GM19452 (cell line): ENCODE results near the gene RAD18.
A peak's percentile ranks its signal among the peaks of the same experiment; 100 is the strongest.

Source experiments
- ATAC-seq: cut with Tn5 transposase; IDR thresholded peaks from one replicate; pipeline ENCODE4 v1.9.1; 2021; ENCODE audit not compliant: unreplicated experiment

The RAD18 gene

DNA sequence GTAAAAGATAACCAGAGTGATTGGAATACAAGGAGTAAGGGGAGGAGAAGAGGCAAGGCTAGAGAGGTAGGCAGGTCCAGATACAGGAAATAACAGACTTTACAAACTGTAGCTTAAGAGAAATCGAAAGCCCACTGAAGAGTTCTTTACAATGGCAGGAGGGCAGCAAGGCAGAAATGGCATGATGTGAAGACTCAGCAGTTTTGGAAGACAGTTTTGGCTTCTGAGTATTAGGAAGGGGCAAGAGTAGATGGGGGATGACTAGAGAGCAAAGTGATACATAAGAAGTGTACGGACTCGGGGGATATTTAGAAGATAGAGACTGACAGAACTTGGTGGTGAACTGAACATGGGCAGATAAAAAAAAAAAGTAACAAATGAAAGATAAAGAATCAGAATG, 54.1 kb downstream of the RAD18 start:
- ATAC-seq, result no peak

DNA sequence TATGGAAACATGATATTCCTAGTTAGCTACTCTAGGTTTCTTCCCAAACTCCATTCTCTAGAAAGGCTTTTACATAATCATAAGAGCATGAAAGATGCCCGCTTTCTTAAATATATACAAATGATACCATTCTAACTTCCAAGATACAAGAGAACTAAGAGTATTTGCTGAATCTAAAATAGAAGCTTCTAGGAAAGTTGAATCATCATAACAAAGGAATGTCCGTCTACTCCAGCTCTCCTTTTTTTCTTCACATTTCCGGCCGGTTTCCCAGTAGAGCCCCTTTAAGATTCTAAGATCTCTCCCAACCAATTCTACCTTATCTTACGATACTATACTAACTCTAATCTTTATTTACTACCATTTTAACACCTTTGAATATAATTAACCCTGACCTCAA, 60.1 kb downstream of the RAD18 start:
- no peak for ATAC-seq

- ATAC-seq, result no peak
Observed at GRCh38 chr3:8900869-8901268, 62.4 kb downstream of the RAD18 start.

DNA sequence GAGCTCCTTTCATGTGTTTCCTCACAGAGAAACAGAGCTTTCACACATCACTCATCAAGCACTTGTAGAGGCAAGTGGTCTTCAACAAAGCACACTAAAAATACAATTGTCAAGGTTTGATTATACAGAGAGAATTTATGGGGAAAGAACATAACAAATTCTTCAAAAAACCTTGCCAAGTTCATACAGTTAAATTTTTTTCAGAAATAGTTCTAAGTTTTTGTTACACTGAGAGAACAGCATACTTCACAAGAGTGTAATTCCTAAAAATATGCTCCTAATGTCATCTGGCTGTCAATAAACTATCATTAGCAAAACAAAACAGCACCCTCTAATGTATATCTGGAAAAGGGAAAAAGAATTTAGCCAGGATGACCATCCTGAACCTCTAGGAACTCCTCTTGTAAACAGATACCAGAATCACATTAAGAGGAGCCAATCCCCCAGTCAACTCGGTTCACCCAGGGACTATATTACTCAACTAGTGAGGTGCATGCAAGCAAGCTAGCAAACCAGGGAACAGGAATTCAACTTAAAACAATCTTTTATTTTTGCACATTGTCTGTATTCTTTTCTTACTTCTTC, 63.3 kb downstream of the RAD18 start:
- ATAC-seq, result no peak

DNA sequence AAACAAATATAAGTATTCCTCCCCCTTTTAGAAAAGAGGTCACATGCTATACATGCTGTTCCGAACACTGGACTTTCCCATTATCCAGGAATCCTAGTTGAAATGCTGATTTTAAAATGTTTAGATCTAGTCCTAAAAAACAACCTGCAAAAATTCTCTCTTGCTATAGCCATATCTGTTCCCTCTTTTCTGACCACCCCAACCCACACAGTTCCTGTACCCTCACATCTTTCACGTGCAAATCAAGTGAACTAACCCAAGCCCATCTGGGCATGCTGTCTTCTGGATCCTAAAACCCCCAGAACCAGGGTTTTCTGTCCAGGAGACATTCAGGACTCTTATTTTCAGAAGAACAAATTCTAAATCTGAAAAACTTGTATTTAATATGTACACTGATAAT, 67.4 kb downstream of the RAD18 start:
- ATAC-seq, result no peak

- ATAC-seq, result no peak
Observed at GRCh38 chr3:8893001-8893400, 70.3 kb downstream of the RAD18 start.

DNA sequence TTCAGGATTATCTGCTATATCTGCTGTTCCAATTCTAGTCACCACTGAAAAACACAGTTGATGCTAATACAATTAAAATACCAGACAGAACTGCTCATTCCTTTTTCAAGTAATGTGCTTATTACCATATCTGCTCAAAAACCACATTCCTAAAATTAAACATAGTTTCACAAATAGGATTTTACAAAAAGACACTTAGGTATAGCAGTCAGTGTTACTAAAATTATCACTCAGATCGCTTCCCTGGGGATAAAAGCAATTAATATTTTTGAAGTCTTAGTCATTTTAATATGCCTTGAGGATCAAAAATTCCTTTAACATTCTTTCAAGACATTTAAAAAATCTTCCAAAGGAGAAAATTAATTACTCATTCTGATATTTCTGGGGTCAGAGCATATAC, 71.5 kb downstream of the RAD18 start:
- ATAC-seq, result no peak

GRCh38 chr3:8891303-8891702, 72.0 kb downstream of the RAD18 start:
- no peak for ATAC-seq

- no peak for ATAC-seq
Observed at GRCh38 chr3:8888301-8888915, 74.9 kb downstream of the RAD18 start.

DNA sequence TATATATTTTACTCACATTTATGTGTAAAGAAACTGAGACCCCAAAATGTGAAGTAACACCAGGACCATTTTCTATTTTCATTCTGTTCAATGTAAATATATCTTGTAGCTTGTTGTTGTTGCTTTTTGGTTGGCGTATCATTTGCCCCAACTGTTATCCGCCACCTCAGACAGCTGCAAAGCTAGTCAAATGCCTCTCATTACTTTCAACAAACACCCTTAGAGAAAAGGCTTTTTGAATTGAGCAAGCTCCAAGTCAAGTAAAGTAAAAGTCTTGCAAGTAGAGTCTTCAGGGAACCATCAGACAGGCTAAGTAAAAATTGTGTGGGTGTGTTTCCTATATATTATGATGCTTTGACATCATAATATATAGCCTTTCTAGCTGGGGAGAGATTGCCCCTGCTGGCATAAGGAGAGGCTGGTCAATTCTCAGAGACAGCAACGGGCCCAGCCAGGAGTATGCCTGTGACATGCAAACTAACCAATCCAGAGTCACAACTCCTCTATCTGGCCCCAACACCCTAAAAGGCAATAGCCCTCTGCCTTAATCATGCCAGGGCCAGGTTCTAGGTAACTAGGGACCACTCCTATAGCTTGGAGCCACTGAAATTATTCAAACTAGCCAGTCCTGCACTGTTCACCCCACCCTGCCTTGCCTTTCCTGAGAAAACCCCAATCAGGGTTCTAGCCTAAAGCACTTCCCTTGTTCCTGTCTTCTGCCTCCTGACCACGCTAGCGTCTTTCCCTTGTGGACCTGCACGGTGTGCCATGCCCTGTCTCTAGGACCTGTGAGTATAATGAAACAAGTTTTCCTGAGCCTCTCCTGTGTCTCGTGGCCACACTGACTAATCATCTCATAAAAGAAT, 75.6 kb downstream of the RAD18 start:
- ATAC-seq, result no peak

- no peak for ATAC-seq
Observed at GRCh38 chr3:8886546-8886945, 76.7 kb downstream of the RAD18 start.

GRCh38 chr3:8885536-8886316, 77.5 kb downstream of the RAD18 start:
- no peak for ATAC-seq

GRCh38 chr3:8884630-8885290, 78.5 kb downstream of the RAD18 start:
- no peak for ATAC-seq

GRCh38 chr3:8882642-8883041, 80.6 kb downstream of the RAD18 start:
- ATAC-seq, result peak; percentile 15

DNA sequence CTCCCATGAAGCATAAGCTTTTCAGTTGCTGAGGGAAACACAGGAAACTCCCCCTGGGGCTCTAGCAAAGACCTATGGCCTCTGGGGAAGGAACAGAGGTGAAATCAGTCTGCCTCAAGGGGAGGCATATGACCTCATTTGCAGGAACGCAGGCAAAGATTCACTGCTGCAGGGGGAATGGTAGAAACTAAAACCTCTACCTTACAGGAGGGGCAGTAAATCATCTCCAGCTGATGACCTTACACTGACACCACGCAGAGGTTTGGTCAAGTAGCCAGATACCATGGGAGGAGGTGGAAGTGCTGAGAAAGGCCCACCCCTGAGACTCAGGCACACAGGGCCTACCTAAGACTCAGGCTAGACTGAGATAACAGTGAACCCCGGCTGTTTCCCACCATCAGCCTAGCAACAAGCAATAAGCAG, 81.1 kb downstream of the RAD18 start:
- ATAC-seq, result peak; percentile 61

DNA sequence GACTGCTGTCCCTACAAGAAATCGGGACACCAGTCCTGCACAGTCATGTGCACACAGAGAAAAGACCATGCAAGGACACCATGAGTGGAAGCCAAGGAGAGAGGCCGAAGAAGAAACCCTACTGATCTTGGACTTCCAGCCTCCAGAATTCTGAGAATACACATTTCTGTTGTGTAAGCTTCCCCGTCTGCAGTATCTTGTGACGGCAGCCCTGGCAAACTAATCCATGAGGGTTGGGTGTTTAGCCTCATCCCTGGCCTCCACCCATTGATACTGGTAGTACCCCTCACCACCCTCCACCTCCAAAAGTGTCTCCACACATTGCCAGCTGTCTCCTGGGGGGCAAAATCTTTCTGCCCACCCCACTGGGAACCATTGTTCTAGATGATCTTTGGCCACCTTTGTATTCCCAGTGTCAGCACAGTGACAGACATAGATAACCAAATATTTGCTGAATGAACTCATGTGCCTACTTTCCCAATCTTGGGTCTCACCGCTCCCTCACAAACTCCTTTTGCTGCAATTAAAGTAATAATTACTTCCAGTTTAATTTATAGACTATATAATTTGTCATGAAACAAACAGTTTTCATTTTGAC, 83.8 kb downstream of the RAD18 start:
- ATAC-seq, result no peak

- no peak for ATAC-seq
Observed at GRCh38 chr3:8875836-8876235, 87.4 kb downstream of the RAD18 start.

DNA sequence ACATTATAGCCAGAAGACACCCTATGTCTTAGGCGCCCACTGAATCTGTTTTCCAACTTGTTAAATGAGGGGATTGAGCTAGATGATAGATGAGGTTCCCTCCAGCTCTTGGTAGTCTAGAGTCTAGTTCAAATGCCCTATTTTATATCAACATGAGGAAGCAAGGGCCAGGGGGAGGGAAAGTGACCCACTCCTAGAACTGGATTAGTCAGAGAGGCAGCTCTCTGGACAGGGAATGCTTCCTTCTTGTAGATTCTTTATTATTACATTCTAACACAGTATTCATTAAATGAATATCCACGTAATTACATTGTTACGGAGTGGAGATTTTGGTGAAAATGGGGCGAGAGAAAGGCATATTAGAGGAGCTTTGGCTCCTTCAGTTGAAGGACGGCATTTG, 89.5 kb downstream of the RAD18 start:
- ATAC-seq, result no peak

DNA sequence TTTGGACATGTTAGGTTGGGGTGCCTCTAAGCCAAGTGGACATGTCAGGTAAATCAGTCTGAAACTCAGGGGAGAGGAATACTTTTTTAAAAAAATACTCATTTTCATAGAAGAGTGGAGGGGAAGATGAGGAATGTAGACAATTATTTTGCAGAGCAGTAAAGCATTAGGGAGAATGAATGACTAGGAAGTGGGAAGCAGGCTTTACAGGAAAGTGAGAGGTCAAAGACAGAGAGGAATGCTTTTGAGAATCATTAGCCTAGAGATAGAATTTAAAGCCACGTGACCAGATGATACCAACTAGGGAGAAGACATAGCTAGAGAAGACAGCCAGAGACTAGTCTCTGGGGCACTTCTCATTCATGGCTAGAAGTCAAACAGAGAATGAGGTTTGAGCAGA, 91.0 kb downstream of the RAD18 start:
- ATAC-seq, result no peak

DNA sequence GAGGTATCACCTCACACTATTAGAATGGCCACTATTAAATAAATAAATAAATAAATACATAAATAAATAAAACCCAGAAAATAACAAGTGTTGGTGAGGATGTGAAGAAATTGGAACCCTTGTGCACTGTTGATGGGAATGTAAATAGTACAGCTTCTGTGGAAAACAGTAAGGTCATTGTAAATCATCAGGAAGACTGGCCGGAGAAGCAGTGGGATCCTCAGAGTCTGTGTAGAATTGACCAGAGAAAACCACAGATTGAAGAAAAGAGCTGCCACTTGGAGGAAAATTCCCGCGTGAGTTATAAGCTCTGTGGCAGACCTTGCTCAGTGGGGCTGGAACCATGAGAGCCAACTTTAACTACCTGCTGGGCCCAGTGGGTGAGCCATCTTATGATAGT, 92.0 kb downstream of the RAD18 start:
- no peak for ATAC-seq

DNA sequence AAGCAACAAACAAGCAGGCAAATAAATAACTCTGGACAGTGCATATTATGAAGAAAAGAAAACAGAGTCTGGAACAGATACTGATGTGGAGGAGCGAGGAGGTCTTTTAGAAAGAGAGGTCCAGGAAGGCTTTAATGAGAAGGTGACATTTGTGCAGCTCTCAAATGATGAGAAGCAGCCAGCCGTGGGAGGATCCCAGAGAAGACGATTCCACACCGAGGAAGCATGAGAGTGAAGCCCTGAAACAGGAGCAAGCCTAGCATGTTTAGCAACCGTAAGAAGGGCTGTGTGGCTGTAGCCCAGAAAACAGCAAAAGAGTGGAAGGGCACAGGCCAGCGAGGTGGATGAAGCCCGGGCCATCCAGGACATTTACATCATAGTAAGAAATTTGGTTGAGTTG, 93.1 kb downstream of the RAD18 start:
- ATAC-seq, result no peak
